D341Med (cell line): ENCODE data around the gene PLSCR2.
"Not testable (repeated sequence)": the region's sequence is repeated elsewhere in the genome, so short reads cannot be mapped to it uniquely, and the experiment has no call there.

Experiments used
- DNase-seq: peaks from one replicate; pipeline ENCODE4 v3.0.0; 2012; ENCODE audit warnings: low spot score

Gene PLSCR2, protein sequence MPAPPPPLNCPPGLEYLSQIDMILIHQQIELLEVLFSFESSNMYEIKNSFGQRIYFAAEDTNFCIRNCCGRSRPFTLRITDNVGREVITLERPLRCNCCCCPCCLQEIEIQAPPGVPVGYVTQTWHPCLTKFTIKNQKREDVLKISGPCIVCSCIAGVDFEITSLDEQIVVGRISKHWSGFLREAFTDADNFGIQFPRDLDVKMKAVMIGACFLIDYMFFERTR

DNA sequence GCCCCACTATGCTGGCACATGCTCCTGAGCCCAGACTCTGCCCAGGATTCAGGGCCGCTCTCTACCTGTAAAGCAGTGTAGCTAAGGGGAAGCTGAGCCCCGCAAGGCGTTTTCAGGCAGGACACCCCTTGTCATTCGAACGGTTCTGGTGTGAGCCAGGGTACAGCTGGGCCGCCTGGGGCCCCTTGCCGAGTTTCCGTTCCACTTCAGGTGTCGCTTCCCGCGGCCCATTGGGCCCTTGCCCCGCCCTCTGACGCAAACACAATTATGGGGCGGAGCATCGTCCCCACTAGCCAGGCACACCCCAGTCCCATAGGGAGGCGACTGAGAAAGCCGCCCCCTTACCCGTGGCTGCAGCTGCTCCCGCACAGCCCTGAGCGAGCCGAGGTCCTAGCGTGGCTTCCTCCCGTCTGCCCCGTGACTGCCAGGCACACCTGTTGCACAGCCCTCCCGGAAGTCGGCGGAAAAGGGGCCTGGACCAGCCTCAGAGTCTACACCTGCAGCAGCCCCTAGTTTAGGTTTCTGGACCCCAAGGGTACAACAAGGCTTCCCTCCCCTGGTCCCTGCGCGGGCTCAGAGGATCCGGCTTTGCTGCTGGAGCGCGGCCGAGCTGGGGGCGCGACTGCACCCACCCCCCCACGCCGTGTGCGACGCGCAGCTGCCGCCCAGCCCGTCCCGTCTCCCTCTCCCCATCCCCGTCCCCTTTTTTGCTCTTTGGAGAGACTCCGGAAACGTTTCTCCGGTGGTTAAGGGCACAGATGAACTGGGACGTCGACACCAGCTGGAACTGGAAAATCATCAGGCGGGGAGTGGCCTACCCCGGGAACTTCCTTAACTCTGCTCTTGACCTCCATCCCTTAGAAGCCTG, at the start of gene PLSCR2:
TSS of gene PLSCR2 (minus strand) at position 412 of the 868 bp plus-strand sequence. CDS start 9,657 bp downstream, outside the sequence.
- DNase-seq = peak; percentile 30

DNA sequence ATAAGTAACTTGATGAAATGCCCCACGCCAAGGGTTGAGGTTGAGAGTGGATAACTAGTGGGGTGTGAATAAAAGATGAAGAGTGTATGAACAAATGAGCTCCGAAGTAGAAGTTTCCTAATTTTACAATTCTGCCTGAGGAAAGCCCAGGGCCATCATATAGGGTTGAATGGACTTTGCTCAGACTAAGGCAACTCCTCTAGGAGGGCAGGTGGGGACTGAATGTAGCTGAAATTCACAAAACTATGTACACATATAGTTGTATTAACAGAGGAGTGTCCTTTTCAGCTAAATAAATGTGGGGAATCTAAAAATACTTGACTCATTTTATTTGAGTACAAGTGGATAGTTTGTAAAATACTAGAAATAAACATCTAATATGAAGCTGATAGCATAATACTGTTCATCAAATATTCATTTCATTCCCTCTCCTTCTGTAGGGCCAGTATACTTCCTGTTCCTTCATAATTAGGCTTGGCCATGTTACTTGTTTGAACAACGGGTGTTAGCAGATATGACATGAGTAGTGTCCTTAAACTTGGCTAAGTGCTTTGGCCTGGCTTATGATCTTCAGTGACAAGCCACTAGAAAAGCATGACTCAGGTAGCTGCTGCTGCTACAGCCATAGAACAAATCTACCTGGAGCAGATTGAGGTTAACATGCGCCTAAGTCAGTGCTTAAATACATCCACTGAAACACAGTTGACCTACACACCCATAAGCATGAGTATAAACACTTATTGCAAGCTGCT, 48.5 kb upstream of the PLSCR2 start:
- DNase-seq = no peak

DNA sequence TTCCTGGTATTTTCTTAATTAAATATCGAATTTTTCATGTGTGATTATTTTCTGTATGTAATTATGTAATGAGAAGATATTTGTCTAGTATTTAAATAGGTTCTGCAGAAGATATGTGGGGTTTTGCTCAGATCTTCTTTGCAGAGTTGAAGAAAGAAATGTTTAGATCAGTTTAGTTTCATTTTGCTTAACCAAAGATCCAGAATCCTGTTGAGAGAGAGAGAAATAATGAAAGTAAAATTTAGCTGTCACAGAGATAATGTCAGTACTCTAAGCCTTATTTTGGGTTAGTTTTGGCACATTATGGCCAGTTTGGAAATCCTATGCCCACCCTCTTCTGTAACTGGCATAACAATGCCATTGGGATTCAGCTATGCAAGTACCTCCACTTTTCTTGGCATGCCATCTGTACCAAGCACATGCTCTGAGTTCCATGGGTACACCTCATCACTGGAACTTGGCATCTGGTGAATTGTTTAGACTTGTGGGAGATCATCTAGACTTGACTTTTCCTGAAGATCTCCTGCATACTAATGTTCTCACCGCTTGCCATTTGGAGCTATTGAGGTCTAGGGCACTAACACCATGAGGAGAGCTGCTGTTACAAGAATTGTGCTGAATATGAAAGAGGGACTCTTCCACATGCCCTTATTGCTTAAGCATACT, 44.2 kb upstream of the PLSCR2 start:
- DNase-seq = no peak

DNA sequence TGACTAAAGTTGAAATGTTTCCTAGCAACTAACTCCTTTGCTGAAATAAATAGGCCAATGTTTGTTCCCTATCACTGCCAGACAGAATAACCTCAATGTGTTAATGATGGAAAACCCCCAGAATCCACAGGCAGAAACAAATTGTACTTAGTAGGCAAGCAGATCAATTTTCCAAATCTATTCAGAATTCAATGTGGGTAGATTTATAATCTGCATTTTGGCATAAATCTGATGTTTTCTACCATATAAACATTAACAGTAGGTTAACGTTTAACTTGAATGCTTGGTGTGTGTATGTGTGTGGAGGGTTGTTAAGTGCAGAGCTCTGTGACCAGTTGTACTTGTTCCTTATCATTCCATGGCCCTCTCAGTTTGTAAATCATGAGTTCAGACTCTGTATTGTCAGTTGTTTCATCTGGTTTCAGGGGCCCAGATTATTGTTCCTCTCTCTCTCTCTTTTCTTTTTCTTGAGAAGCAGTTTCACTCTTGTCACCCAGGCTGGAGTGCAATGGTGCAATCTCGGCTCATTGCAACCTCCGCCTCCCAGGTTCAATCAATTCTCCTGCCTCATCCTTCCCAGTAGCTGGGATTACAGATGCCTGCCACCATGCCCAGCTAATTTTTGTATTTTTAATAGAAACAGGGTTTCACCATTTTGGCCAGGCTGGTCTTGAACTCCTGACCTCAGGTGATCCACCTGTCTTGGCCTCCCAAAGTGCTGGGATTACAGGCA, 42.2 kb upstream of the PLSCR2 start:
- DNase-seq = no peak

DNA sequence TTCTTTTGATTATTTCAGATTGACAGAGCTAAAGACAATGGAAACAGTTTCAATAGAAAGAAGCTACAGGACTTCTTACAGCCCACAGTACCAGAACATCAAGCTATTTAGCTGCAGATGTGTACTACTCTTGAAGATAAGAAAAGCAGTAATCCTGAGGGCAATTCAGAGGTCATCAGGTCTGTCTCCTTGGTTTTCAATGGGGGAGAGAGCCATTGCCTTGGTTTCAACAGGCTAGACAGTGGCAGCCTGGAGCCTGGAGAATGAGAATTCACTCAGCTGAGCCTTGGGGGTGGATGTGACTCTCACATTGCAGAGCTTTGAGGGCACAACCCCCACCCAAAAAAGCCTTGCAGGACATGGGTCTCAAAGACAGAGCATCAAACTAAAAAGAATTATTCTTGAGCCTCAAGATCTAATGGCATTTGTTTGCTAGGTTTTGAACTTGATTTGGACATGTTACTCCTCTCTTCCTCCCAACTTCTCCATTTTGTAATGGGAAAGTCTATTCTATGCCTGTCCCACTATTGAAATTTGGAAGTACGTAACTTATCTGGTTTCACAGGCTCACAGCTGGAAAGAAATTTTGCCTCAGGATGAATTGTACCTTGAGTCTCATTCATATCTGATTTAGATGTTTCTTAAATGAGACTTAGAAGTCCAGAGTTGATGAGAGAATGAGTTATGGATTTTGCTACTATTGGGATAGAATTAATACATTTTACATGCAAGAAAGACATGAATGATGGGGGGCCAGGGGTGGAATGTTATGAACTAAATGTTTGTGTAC, 38.2 kb upstream of the PLSCR2 start:
- no peak for DNase-seq

DNA sequence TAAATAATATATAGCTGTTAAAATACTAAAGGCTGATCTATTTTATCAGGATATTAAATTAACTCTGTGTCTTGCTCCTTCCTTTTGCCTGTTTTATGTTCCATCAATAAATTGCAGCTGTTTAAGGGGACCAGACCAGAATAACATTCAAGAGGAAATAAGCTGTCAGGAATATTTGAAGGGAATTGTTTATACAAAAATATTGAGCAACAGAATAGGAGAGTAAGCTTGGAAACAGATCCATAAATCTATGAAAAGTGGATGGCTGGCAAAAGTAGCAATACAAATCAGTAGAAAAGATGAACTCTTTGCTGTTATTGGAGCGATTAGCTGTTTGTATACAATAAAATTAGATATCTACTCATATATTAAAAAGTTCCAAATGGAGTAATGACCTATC, 36.2 kb upstream of the PLSCR2 start:
- DNase-seq = no peak

DNA sequence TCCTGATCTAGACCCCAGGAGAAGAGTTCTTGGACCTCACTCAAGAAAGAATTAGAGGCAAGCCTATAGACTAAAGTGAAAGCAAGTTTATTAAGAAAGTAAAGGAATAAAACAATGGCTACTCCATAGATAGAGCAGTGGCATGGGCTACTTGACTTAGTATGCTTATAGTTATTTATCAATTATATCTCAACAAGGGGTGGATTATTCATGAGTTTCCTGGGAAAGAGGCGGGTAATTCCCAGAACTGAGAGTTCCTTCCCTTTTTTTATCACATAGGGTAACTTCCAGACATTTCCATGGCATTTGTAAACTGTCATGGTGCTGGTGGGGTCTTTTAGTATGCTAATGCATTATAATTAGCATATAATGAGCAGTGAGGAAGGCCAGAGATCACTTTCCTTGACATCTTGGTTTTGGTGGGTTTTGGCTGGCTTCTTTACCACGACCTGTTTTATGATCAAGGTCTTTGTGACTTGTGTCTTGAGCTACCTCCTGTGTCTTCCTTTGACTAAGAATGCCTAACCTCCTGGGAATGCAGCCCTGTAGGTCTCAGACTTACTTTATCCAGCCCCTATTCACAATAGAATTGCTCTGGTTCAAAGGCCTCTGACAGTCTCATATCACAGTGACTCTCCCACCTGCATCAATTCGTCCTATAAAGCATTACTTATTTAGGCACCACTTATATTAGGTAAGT, 35.3 kb upstream of the PLSCR2 start:
- no peak for DNase-seq

DNA sequence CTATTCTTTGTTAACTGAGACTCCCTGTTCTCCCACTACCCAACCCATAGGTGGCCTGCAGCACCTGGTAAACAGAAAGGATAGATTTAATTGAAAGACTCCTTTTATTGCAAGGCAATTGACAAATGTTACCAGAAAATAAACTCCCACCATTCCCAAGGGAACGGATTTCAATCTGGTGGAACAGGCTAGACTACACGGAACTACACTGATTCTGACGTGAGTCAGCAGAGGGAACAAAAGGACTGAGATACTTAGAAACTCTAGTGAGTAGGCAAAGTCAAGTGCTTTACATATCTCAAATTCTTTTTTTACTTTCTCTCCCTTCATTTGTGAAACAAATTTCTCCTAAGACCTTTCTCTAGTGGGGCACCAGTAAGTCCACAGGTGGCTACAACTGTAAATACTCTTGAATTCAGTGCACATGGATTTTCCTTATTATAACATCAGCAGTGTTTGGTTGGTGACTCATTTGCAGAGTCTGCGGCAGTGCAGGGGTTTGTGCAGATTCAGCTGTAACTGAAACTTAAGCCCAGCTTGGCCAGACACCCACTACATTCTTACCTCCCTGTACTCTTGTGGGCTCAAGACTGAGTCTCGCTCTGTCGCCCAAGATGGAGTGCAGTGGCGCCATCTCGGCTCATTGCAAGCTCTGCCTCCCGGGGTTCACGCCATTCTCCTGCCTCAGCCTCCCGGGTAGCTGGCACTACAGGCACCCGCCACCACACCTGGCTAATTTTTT, 34.3 kb upstream of the PLSCR2 start:
- no peak for DNase-seq

DNA sequence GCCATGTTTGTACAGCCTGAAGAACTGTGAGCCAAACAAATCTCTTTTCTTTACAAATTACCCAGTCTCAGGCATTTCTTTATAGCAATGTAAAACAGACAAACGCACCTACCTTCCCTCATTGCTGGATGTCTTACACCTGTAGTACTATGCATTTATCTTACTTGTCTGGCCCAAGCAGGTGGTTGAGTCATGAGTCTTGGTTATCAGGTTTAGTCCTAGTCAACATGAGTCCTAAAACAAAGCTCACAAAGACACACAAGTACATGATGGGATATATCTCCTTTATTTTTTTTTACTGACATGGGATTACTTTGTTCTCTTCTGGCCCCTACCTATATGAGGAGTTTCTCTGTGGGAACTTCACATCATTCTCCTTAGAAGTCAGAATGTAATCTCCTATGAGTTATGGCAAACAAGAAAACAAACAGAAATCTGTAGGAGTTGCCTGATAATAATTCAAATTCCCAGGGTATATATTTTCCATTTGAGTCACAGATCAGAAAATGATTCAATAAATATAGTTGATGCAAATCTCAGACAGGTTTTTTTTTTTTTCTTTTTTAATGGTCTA, 33.6 kb upstream of the PLSCR2 start:
- DNase-seq = no peak

DNA sequence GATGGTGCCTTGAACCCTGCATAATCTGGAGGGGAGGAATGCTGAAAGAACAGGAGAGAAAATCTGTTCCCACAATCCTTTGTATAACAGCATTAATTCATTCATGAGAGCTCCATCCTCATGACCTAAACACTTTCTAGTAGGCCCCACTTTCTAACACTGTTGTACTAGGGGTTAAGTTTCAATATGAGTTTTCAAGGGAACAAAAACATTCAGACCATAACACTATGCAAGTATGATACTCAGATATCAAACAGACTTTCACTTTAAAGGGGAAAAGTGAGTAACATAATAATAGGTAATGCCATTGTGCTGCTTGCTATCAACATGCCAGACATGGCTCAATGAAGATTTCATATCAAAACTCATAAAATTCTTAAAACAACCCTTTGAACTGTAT, 32.4 kb upstream of the PLSCR2 start:
- no peak for DNase-seq

DNA sequence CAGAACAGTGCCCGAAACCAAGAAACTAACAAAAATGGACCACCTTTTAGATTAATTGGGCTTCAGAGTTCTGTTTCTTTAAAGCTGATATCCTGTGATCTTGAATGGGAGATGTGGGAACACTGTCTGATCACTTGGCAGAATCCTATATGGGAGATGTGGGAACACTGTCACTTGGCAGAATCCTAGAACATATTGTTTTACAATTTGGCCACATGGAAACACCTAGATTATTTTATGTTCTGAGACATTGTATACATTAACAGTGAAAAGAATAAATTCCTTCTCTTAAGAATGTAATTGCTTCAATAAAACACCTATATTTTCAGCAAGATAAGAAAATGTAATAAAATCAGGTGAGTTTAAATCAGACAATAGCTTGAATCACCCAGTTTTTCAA, 30.3 kb upstream of the PLSCR2 start:
- no peak for DNase-seq

DNA sequence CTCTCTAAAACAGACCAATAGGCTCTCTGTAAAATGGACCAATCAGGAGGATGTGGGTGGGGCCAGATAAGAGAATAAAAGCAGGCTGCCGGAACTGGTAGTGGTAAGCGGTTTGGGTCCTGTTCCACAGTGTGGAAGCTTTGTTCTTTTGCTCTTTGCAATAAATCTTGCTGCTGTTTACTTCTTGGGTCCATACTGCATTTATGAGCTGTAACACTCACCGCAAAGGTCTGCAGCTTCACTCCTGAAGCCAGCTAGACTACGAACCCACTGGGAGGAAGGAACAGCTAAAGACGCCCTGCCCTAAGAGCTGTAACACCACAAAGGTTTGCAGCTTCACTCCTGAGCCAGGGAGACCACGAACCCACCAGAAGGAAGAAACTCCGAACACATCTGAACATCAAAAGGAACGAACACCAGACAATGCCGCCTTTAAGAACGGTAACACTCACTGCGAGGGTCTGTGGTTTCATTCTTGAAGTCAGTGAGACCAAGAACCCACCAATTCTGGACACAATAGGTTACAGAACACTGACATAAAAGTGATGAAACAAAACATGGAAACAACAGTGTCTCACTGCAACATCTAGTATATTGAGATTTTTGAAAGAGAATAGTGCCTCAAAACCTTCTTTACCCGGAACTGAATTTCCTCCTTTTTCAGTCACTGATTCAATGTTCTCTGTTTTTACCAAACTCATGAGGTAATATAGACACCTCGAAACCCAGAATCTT, 28.8 kb upstream of the PLSCR2 start:
- DNase-seq = no peak

DNA sequence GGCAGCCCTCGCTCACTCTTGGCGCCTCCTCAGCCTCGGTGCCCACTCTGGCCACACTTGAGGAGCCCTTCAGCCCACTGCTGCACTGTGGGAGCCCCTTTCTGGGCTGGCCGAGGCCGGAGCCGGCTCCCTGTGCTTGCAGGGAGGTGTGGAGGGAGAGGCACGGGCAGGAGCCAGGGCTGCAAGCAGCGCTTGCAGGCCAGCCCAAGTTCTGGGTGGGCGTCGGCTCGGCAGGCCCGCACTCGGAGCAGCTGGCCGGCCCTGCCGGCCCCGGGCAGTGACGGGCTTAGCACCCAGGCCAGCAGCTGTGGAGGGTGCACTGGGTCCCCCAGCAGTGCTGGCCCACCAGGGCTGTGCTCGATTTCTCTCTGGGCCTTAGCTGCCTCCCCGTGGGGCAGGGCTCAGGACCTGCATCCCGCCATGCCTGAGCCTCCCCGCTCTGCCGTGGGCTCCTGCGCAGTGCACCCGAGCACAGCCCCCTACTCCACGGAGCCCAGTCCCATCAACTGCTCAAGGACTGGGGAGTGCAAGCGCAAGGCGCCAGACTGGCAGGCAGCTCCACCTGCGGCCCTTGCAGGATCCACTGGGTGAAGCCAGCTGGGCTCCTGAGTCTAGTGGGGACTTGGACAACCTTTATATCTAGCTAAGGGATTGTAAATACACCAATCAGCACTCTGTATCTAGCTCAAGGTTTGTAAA, 27.9 kb upstream of the PLSCR2 start:
- DNase-seq = not testable (repeated sequence)

DNA sequence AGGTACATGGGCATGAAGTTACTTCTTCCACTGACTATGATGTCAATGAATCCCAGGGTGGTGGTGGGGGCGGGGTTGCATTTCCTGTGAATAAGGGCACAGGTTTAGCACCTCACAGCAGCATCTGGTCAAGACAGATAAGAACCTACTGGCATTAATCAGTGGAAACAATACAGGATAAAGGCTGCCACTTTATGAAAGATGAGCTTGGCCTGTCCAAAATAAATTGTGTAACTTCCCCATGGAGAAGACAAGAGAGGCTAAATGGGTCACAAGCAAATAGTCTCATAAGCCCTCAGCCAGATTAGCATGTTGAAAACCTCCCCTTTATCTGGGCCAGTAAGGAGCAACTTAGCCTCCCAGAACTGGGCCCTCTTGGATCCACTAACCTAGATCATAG, 27.4 kb upstream of the PLSCR2 start:
- no peak for DNase-seq

DNA sequence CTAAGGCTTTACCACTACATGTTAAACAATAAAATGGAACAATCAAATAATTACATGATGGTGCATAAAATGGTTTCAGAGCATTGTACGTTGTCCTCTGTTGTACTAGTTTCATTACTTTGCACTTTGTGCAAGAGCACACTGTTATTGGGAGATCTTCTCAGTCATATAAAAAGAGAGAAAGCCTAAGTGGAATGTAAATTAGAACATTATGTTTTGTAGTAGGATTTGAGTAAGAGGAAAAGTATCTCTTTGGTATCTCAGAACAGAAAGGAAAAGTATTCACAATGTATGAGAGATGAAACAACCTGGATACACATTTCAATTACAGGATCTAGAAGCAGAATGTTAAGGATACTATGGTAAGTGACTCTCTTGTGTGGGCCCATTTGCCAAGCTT, 26.9 kb upstream of the PLSCR2 start:
- no peak for DNase-seq

DNA sequence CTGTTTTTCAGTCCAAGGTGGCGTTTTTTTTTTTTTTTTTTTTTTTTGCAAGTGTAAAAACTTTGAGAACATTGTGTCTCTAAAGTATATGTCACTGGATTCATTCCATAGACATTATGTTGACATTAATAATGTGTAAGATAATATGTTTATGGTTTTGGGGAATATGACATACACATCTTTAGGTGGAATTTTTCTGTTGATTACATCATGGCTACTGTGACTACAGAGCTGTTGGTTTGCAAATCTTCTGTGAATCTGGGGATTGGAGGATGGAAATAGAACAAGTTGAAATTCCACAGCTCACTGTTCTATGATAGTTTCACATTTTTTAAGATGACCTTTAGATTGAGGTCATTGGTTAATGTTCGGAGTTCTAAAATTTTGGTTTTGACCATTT, 24.4 kb upstream of the PLSCR2 start:
- DNase-seq = no peak

DNA sequence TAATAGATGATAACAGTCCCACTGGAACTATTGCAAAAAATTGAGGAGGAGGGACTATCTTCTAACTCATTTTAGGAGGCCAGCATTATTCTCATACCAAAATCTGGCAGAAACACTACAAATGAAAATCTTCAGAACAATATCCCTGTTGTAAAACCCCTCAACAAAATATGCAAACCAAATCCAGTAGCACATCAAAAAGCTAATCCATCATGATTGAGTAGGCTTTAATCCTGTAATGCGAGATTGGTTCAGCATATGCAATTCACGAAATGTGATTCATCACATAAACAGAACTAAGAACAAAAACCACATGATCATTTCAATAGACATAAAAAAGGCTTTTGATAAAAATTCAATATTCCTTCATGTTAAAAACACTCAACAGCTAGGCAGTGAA, 23.9 kb upstream of the PLSCR2 start:
- DNase-seq = no peak

DNA sequence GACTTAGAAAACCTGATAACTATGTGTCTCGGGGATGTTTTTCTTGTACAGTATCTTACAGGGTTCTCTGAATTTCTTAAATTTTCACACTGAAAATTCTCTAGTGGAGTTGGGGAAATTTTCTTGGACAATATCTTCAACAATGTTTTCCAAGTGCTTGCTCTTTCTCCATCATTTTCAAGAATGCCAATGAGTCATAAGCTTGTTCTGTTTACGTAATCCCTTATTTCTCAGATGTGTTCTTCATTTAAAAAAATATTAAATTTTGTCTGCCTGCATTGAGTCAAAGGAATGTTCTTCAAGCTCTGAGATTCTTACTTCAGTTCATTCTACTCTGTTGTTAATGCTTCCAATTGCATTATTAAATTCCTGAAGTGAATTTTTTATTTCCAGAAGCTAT, 21.9 kb upstream of the PLSCR2 start:
- DNase-seq = no peak
